ENCODE data around the gene NRXN3. TPM values are rescaled to one million over a fixed set of nuclear protein-coding genes. Genes with fewer than 3 reads are reported as not detected.
A peak's percentile ranks its signal among the peaks of the same experiment; 100 is the strongest.

The NRXN3 gene
- total and polyA plus RNA-seq, 2 experiments from 2014 or later = 5.7 to 7.1 TPM

DNA sequence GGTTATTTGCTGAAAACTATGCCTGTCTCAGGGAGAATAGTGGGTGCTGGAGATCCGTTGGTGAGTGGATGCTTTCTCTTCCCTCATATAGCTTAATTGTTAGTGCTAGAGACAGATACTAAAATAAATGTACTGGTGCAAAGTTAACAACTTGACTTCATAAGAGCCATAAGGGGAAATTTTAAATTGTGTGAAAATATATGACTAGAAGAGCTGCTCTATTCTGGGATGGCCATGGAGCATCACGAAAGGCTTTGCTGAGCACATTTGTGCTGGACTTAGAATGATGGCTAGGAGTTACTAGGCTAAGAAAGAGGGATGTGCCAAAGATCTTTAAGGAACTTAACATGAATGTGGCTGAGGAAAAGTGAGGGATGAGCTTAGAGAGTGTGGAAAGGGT lies 668.8 kb downstream of the NRXN3 start:
- H3K27ac ChIP-seq = no peak overlapping the region
- peaks cover 9% of the 10 kb centered on the region for H3K27me3 ChIP-seq
- no peaks in the 10 kb centered on the region for H3K36me3 ChIP-seq (replicated peaks; ENCODE audit: insufficient read depth, low read depth)
- H3K79me2 ChIP-seq = no peaks in the 10 kb centered on the region
- no peaks in the 10 kb centered on the region for H3K9me2 ChIP-seq (replicated peaks; ENCODE audit: insufficient read depth)
- no peak overlapping the region for H3K4me2 ChIP-seq
- TF ChIP-seq, protein P1, sequence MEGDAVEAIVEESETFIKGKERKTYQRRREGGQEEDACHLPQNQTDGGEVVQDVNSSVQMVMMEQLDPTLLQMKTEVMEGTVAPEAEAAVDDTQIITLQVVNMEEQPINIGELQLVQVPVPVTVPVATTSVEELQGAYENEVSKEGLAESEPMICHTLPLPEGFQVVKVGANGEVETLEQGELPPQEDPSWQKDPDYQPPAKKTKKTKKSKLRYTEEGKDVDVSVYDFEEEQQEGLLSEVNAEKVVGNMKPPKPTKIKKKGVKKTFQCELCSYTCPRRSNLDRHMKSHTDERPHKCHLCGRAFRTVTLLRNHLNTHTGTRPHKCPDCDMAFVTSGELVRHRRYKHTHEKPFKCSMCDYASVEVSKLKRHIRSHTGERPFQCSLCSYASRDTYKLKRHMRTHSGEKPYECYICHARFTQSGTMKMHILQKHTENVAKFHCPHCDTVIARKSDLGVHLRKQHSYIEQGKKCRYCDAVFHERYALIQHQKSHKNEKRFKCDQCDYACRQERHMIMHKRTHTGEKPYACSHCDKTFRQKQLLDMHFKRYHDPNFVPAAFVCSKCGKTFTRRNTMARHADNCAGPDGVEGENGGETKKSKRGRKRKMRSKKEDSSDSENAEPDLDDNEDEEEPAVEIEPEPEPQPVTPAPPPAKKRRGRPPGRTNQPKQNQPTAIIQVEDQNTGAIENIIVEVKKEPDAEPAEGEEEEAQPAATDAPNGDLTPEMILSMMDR (IDR thresholded peaks at IDR 0.05; ENCODE audit: poor library complexity) = no peak
- TF ChIP-seq EZH2 (IDR thresholded peaks at IDR 0.05; ENCODE audit: borderline replicate concordance) = no peak
- no peak for TF ChIP-seq EZH2phosphoT487 (IDR thresholded peaks at IDR 0.05; ENCODE audit: low read depth, severe bottlenecking, unreplicated experiment)
- no peak overlapping the region for H3K4me3 ChIP-seq
- H3K4me1 ChIP-seq (ENCODE audit: insufficient read depth) = no peaks in the 10 kb centered on the region
- H2AFZ ChIP-seq = no peak overlapping the region
- H3K9me3 ChIP-seq (ENCODE audit: low read depth) = no peaks in the 10 kb centered on the region
- no peaks in the 10 kb centered on the region for H4K20me1 ChIP-seq (ENCODE audit: insufficient read depth, poor library complexity, severe bottlenecking)
- DNase-seq (ENCODE audit: low spot score) = no peak
- WGBS (ENCODE audit: low lambda C conversion rate, missing lambda C conversion rate) = 81% methylated on average over 2 of the region's 2 CpGs

DNA sequence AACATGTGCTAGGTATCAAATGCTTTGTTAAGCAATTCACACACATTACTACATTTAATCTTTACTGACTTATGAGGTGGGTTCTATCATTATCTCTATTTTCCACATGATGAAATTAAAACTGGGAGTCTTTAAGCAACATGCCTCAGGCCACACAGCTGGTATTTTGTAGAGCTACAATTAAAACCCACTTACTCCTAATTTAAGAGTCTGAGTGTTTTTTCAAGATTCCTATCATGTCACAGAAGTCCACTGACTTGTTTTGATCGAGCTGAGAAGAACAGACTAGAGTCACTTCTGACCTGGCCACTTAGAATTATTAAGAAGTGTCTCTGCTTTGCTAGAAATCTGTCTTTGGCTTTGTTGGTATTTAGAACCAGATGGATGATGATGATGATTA lies 670.7 kb downstream of the NRXN3 start:
- DNase-seq (ENCODE audit: low spot score) = no peak
- H3K27me3 ChIP-seq = peaks cover 2% of the 10 kb centered on the region
- no peak overlapping the region for H3K4me3 ChIP-seq
- no peaks in the 10 kb centered on the region for H3K9me2 ChIP-seq (replicated peaks; ENCODE audit: insufficient read depth)
- no peak overlapping the region for H3K4me2 ChIP-seq
- H2AFZ ChIP-seq = no peak overlapping the region
- TF ChIP-seq EZH2 (IDR thresholded peaks at IDR 0.05; ENCODE audit: borderline replicate concordance) = no peak
- 33% methylated on average over 1 of the region's 1 CpG for WGBS (ENCODE audit: low lambda C conversion rate, missing lambda C conversion rate)
- H3K27ac ChIP-seq = no peak overlapping the region
- no peaks in the 10 kb centered on the region for H3K79me2 ChIP-seq
- no peaks in the 10 kb centered on the region for H4K20me1 ChIP-seq (ENCODE audit: insufficient read depth, poor library complexity, severe bottlenecking)
- H3K4me1 ChIP-seq (ENCODE audit: insufficient read depth) = no peaks in the 10 kb centered on the region
- no peaks in the 10 kb centered on the region for H3K9me3 ChIP-seq (ENCODE audit: low read depth)
- no peaks in the 10 kb centered on the region for H3K36me3 ChIP-seq (replicated peaks; ENCODE audit: insufficient read depth, low read depth)

DNA sequence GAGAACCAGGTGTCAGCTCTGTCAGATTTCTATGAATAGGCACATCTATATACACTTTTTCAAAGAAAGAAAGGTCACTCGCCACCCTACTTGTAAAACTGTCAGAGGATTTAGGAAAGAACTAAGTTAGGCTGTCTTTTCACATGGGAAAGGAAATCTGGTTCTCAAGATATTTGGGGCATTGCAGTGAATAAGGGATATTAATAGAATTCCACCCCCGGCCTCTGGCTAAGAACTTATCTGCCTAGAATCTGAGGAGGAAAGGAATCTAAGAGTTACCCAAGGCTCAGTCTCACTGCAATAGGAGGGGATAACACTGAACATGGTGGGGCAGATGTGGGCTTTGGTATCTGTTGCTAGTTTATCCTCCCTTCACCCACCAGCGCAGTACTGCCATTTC lies 677.6 kb downstream of the NRXN3 start:
- Histone ChIP-seq H3K27me3 (peaks cover 4% of the 10 kb centered on the region), H4K20me1 (ENCODE audit: insufficient read depth, poor library complexity, severe bottlenecking) (no peaks in the 10 kb centered on the region), H3K4me3 (no peak overlapping the region), H3K36me3 (replicated peaks; ENCODE audit: insufficient read depth, low read depth) (no peaks in the 10 kb centered on the region), H3K9me3 (ENCODE audit: low read depth) (no peaks in the 10 kb centered on the region), H2AFZ (no peak overlapping the region), H3K27ac (no peak overlapping the region), H3K9me2 (replicated peaks; ENCODE audit: insufficient read depth) (no peaks in the 10 kb centered on the region), H3K4me2 (no peak overlapping the region), H3K79me2 (no peaks in the 10 kb centered on the region), H3K4me1 (ENCODE audit: insufficient read depth) (no peaks in the 10 kb centered on the region)
- WGBS (ENCODE audit: low lambda C conversion rate, missing lambda C conversion rate) = 89% methylated on average over 3 of the region's 3 CpGs
- no peak for TF ChIP-seq EZH2 (IDR thresholded peaks at IDR 0.05; ENCODE audit: borderline replicate concordance)
- TF ChIP-seq, protein P1 (IDR thresholded peaks at IDR 0.05; ENCODE audit: poor library complexity) = no peak
- TF ChIP-seq EZH2phosphoT487 (IDR thresholded peaks at IDR 0.05; ENCODE audit: low read depth, severe bottlenecking, unreplicated experiment) = no peak
- no peak for DNase-seq (ENCODE audit: low spot score)

DNA sequence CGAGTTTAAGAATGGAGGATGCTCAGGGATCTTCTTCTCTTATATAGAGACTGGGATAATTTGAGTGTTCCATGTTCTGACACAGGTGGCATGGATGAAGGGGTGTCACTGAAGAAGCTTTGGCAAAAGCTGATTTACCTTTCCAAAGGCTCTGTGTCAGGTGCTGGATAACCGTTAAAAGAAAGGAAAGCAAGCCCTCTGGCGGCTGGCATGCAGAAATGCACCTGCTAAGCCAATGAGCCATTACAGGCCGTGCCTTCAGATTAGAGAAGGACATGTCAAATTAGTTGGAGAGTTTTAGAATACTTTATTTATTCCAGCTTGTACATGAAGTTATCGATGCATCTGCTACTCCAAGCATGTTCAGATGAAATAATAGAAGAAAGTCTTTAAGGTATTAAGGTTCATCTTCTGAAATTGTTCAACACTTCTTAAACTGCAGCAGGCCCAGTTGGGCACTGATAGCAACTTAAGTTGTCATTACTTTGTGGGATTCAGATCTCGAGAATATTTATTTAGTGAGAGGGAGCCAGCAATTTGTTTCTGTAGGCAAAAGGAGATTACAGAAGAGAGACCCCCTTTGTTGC lies 678.2 kb downstream of the NRXN3 start:
- H3K27ac ChIP-seq = no peak overlapping the region

More for the DNA sequence above, 678.2 kb downstream of the NRXN3 start:
- Histone ChIP-seq H3K27me3 (peaks cover 4% of the 10 kb centered on the region), H3K4me2 (no peak overlapping the region), H3K36me3 (replicated peaks; ENCODE audit: insufficient read depth, low read depth) (no peaks in the 10 kb centered on the region), H3K79me2 (no peaks in the 10 kb centered on the region), H3K9me3 (ENCODE audit: low read depth) (no peaks in the 10 kb centered on the region), H2AFZ (no peak overlapping the region), H4K20me1 (ENCODE audit: insufficient read depth, poor library complexity, severe bottlenecking) (no peaks in the 10 kb centered on the region), H3K4me1 (ENCODE audit: insufficient read depth) (no peaks in the 10 kb centered on the region), H3K4me3 (no peak overlapping the region), H3K9me2 (replicated peaks; ENCODE audit: insufficient read depth) (no peaks in the 10 kb centered on the region)
- DNase-seq (ENCODE audit: low spot score) = peak; percentile 74
- 20% methylated on average over 6 of the region's 6 CpGs for whole genome bisulfite sequencing (ENCODE audit: low lambda C conversion rate, missing lambda C conversion rate)
- TF ChIP-seq, protein P1 (IDR thresholded peaks at IDR 0.05; ENCODE audit: poor library complexity) = peak; percentile 83
- no peak for TF ChIP-seq EZH2 (IDR thresholded peaks at IDR 0.05; ENCODE audit: borderline replicate concordance)
- TF ChIP-seq EZH2phosphoT487 (IDR thresholded peaks at IDR 0.05; ENCODE audit: low read depth, severe bottlenecking, unreplicated experiment) = no peak
